GM12892 (cell line): ENCODE results near the gene OR10C1.

Source experiments
- POLR2A ChIP-seq: IDR thresholded peaks from 2 replicates; pipeline ENCODE4 v1.6.1; 2011; ENCODE audit warnings: low read depth, low read length, control low read depth
- POLR2AphosphoS5 ChIP-seq: IDR thresholded peaks from 2 replicates; pipeline ENCODE4 v1.6.1; 2011; ENCODE audit warnings: low read depth, low read length, control low read depth
- TAF1 ChIP-seq: IDR thresholded peaks from 2 replicates; pipeline ENCODE4 v1.6.1; 2011; ENCODE audit warnings: low read depth, mild to moderate bottlenecking, control low read depth, low read length, borderline replicate concordance

- TF ChIP-seq POLR2A (no peak), TAF1 (no peak), POLR2AphosphoS5 (no peak)
These were observed 14.9 kb upstream of the OR10C1 start for GRCh38 chr6:29424168-29424567.
